Measurements from ENCODE around the gene SORCS2.

SORCS2 gene

GRCh38 chr4:7433376-7434140 is 241.2 kb downstream of the SORCS2 start:
- Histone ChIP-seq H3K4me1 (ENCODE audit: control insufficient read depth, insufficient read depth, low read length) (no peaks in the 10 kb centered on the region), H3K9me3 (ENCODE audit: control insufficient read depth, insufficient read depth, low read depth, low read length) (no peaks in the 10 kb centered on the region), H3K4me3 (ENCODE audit: low read depth, low read length) (no peak overlapping the region), H3K27ac (ENCODE audit: extremely low read depth, low read depth, low read length) (no peak overlapping the region), H3K36me3 (ENCODE audit: control insufficient read depth in 2 of 2, insufficient read depth in 1 of 2, low read length in 2 of 2) (no peaks in the 10 kb centered on the region)
- TF ChIP-seq ZFP3 (tag by site-specific recombination; IDR thresholded peaks at IDR 0.05; ENCODE audit: low read depth) (no peak), ZBTB17 (tag by site-specific recombination; IDR thresholded peaks at IDR 0.05) (0 out of 2 replicates have a peak, but pooled peaks have one; percentile 22)
- CTCF ChIA-PET = no interaction called here
- POLR2A ChIA-PET = no interaction called here

- H3K4me3 ChIP-seq (ENCODE audit: low read depth, low read length) = no peak overlapping the region
- TF ChIP-seq ZNF501 (tag by site-specific recombination; IDR thresholded peaks at IDR 0.05) (no peak), ZNF768 (tag by site-specific recombination; IDR thresholded peaks at IDR 0.05) (no peak), ZNF280D (tag by site-specific recombination; IDR thresholded peaks at IDR 0.05) (no peak), ZNF175 (tag by site-specific recombination; IDR thresholded peaks at IDR 0.05) (no peak), ZFHX2 (tag by site-specific recombination; conservative IDR thresholded peaks at IDR 0.05) (no peak), ELK4 (IDR thresholded peaks at IDR 0.05; ENCODE audit: borderline replicate concordance, low read depth, low read length) (no peak), SP7 (tag by site-specific recombination; IDR thresholded peaks at IDR 0.05) (no peak), TSHZ1 (tag by site-specific recombination; IDR thresholded peaks at IDR 0.05; ENCODE audit: borderline replicate concordance) (no peak), EGR2 (tag by site-specific recombination; IDR thresholded peaks at IDR 0.05; ENCODE audit: low read depth) (no peak), OSR2 (tag by site-specific recombination; IDR thresholded peaks at IDR 0.05) (no peak), ZBTB48 (tag by site-specific recombination; IDR thresholded peaks at IDR 0.05) (no peak), ZNF391 (tag by site-specific recombination; IDR thresholded peaks at IDR 0.05; ENCODE audit: borderline replicate concordance, low read depth) (no peak), ZNF571 (tag by site-specific recombination; IDR thresholded peaks at IDR 0.05) (no peak), ZNF791 (tag by site-specific recombination; IDR thresholded peaks at IDR 0.05) (no peak), ZFP41 (tag by site-specific recombination; IDR thresholded peaks at IDR 0.05; ENCODE audit: borderline replicate concordance) (no peak), ZNF138 (tag by site-specific recombination; IDR thresholded peaks at IDR 0.05; ENCODE audit: borderline replicate concordance) (no peak), AEBP2 (tag by site-specific recombination; IDR thresholded peaks at IDR 0.05; ENCODE audit: borderline replicate concordance) (no peak), ZNF580 (tag by site-specific recombination; IDR thresholded peaks at IDR 0.05) (no peak), ZNF302 (tag by site-specific recombination; IDR thresholded peaks at IDR 0.05; ENCODE audit: low read depth) (no peak), OVOL3 (tag by site-specific recombination; IDR thresholded peaks at IDR 0.05) (no peak)
- no peaks in the 10 kb centered on the region for H3K9me3 ChIP-seq (ENCODE audit: control insufficient read depth, insufficient read depth, low read depth, low read length)
- H3K4me1 ChIP-seq (ENCODE audit: control insufficient read depth, insufficient read depth, low read length) = no peaks in the 10 kb centered on the region
- ChIA-PET CTCF (no interaction called here), POLR2A (no interaction called here)
- H3K27ac ChIP-seq (ENCODE audit: extremely low read depth, low read depth, low read length) = no peak overlapping the region
- H3K36me3 ChIP-seq (ENCODE audit: control insufficient read depth in 2 of 2, insufficient read depth in 1 of 2, low read length in 2 of 2) = no peaks in the 10 kb centered on the region
Measured at GRCh38 chr4:7434141-7434765, 241.9 kb downstream of the SORCS2 start.

Measured in HEK293 (cell line).